ENCODE results near the gene RAB8B. TPM values are rescaled to one million over a fixed set of nuclear protein-coding genes. Genes with fewer than 3 reads are reported as not detected.
A peak's percentile ranks its signal among the peaks of the same experiment; 100 is the strongest.

RAB8B gene
- total and polyA plus RNA-seq, 10 of the 15 experiments (the other 5 are each of a cell fraction or from before 2014, with no cell fraction given): 17.8 to 104 (median 65.1) TPM

- TF ChIP-seq ZNF687 (IDR thresholded peaks at IDR 0.05) (peak; percentile 77), PML (IDR thresholded peaks at IDR 0.05; ENCODE audit: low read length) (peak; percentile 96), E2F8 (IDR thresholded peaks at IDR 0.05; ENCODE audit: low read depth, partially characterized antibody) (peak; percentile 62), IKZF2 (IDR thresholded peaks at IDR 0.05) (peak; percentile 50 to 65; a peak in 3 of 4 replicates), TBL1XR1 (IDR thresholded peaks at IDR 0.05; ENCODE audit: low read depth, low read length) (0 out of 2 replicates have a peak, but pooled peaks have one; percentile 42), HDGF (IDR thresholded peaks at IDR 0.05) (peak; percentile 52; the same call in 1 of the 2 replicates), PRDM15 (CRISPR knock-in tag; IDR thresholded peaks at IDR 0.05) (no peak), MEF2B (IDR thresholded peaks at IDR 0.05; ENCODE audit: partially characterized antibody, poor library complexity, severe bottlenecking) (peak; percentile 41), POU2F2 (IDR thresholded peaks at IDR 0.05; ENCODE audit: borderline replicate concordance, low read depth, low read length) (peak; percentile 92; the same call in 2 of the 3 replicates), LARP7 (IDR thresholded peaks at IDR 0.05) (peak; percentile 62; the same call in 1 of the 2 replicates), E4F1 (IDR thresholded peaks at IDR 0.05; ENCODE audit: borderline replicate concordance, partially characterized antibody) (peak; percentile 76), SMAD5 (IDR thresholded peaks at IDR 0.05; ENCODE audit: low read depth) (peak; percentile 93), FOXK2 (IDR thresholded peaks at IDR 0.05) (peak; percentile 89), RAD21 (IDR thresholded peaks at IDR 0.05; ENCODE audit: insufficient read depth, low read depth, low read length) (0 out of 2 replicates have a peak, but pooled peaks have one; percentile 5), WRNIP1 (IDR thresholded peaks at IDR 0.05; ENCODE audit: borderline replicate concordance, low read depth, low read length) (0 out of 2 replicates have a peak, but pooled peaks have one; percentile 64), TCF12 (IDR thresholded peaks at IDR 0.05; ENCODE audit: low read depth, low read length) (no peak; the same call in 1 of the 2 replicates)
Observed at GRCh38 chr15:63157118-63157843, 32.1 kb upstream of the RAB8B start, which contains the start of gene RPS27L (continued).

Data from GM12878 (cell line).